ENCODE data around the gene EGFLAM.

The EGFLAM gene

GRCh38 chr5:38267372-38267771 is 9.0 kb downstream of the EGFLAM start:
- no peak for DNase-seq

DNA sequence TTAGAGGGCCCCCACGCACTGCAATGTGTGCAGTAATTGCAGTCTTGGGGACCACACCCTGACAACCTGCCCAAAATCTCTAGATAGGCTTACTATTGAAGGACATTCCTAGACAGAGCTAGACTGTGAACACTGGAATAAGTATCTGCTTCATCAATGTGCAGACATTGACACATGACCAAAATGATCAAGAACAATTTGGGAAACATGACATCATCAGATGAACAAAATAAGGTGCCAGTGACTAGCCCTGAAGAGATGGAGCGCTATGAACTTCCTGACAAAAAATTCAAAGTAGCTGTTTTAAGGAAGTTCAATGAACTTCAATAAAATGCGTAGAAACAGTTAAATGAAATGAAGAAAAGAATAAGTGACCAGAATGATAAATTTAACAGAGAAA is 15.3 kb downstream of the EGFLAM start:
- DNase-seq = no peak

DNA sequence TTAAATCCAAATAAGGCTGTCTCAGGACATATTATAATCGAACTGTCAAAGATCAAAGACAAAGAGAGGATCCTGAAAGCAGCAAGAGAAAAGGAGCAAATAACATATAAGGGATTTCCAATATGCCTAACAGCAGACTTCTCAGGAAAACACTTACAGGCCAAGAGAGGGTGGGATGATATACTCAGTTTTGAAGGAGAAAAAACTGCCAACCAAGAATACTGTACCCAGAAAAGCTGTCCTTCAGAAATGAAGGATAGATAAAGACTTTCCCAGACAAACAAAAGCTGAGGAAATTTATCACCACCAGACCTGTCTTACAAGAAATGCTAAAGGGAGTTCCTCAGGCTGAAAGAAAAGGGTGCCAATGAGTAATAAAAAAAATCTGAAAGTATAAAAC is 16.0 kb downstream of the EGFLAM start:
- DNase-seq = no peak

- no peak for DNase-seq
Observed at GRCh38 chr5:38284384-38284783, 26.0 kb downstream of the EGFLAM start.

DNA sequence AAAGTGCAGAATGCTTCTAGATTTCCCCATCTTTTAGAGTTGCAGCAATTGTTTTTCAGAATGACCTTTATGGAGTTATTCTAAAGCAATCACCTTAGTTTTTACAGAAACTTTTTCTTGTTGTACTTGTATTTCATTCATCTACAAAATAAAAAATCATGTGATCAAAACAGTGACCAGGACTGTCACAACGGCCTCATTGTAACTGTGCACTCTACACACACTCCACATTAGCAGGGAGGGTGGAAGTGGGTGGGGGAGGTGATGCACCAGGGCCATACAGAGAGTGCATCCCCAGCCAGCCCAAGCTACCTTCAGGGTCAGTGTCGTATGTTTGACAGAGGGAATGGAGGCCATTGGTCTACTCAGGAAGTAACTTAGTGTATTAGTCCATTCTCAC is 26.9 kb downstream of the EGFLAM start:
- DNase-seq = no peak

DNA sequence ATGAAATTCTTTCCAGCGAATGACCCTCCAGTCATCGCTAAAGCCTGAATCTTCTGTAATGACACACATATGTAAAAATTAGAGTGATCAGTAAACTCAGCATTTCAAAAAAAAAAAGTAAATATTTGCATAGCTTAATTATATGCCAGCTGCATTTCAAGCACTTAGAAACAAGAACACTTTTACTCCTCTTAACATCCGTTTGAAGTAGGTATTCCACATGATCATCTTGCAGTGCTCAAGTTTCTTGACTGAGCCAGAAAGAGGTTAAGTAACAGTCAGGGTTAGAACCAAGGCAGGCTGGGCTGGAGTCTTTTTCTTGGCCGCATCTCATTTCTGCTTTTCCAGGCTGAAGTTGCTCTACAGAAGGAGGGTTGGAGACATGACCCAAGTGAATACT is 27.6 kb downstream of the EGFLAM start:
- DNase-seq = no peak

DNA sequence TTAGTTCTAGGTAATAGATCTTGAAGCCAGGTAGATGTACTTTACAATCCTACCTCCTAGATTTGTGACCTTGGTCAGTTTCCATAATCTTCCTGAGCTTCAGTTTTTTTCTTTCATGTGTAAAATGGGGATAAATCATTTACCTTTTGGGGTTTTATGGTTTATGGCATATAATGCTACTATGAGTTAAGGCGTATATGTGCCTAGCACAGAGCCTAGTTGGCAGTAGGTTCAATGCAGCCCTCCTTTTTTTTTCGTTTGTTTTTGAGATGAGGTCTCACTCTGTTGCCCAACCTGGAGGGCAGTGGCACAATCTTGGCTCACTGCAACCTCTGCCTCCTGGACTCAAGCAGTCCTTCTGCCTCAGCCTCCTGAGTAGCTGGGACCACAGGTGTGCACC is 28.8 kb downstream of the EGFLAM start:
- DNase-seq = no peak

DNA sequence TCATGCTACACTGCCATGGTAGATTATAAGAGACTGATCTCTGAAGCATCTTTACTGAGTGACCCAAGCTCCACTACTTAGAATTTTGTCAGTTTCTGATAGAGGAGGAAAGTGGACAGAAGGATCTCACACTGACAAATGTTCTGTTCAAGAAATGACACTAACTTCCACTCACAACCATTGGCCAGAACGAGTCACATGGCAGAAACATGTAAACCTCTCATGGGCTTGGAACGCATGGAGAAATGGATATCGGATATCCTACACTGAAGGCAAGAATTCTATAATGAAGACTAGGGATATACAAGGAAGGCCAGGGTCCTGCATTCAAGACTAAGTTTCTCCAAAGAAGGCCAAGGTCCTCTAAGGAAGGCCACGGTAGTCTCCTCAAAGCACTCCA is 31.1 kb downstream of the EGFLAM start:
- DNase-seq = no peak

DNA sequence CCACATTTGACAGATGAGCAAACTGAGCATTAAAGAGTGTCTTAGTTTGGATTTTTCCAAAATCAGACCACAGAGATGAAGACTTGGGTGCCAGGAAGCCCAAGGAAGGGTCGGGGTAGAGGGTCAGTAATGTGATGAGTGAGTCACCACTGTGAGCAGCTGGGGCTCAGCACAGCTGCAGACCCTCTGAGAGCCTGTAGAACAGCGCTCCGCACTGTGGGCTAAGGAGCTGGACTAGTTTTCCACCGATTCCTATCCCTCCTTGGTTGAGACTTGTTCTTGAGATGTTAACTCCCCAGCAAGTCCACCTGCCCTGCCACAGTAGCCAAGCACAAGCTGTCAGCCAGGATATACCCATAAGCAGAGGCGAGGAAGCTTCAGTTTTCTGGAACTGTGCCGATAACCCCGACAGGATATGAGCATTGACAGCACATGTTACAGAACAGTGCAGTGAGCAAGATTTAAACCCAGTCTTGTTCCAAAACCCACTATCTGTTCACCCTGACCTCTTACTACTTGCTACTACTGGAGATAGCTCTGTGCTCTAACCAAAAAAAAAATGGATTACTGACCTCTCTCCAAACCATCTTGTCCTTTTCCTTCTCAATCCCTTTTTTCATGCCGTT is 31.8 kb downstream of the EGFLAM start:
- no peak for DNase-seq

DNA sequence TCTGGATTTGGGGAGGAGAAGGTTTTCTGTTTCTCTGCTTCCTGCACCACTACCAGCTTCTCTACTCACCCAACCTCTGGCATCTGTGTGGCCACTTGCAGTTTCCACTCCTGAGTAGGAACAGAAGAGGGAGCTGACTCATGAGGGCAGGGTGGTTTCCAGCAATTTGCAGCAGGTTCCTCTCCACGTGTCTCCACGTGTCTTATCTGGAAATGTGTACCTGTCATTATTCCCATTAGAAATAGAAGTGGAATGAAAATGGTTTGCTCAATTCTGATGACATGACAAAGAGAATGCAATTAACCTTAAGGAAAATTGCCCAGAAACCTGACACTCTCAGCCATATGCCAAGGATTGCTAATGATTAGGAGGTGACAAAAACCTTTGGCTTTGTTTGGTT is 33.0 kb downstream of the EGFLAM start:
- DNase-seq = no peak

GRCh38 chr5:38292228-38292627 is 33.9 kb downstream of the EGFLAM start:
- no peak for DNase-seq

- no peak for DNase-seq
Observed at GRCh38 chr5:38295751-38296150, 37.4 kb downstream of the EGFLAM start.

GRCh38 chr5:38297830-38298608 is 39.7 kb downstream of the EGFLAM start:
- no peak for DNase-seq

DNA sequence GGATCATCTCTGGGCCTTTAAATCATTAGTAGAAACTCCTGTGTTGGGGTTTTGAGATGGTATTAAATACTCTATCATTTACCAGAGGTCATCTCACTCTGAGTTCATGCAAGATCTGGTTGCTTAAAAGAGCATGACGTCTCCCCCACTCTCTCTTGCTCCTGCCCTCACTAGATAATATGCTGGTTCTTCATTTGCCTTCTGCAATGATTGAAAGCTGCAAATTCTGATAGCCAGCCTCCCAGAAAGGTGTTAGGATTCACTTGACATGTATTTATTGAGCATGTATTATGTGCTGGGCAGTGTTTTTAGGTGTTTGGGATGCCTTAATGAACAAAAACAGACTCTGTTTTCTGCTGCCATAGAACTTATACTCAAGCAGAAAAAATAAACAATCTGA is 41.2 kb downstream of the EGFLAM start:
- DNase-seq = no peak

GRCh38 chr5:38305148-38305547 is 46.8 kb downstream of the EGFLAM start:
- DNase-seq = no peak

DNA sequence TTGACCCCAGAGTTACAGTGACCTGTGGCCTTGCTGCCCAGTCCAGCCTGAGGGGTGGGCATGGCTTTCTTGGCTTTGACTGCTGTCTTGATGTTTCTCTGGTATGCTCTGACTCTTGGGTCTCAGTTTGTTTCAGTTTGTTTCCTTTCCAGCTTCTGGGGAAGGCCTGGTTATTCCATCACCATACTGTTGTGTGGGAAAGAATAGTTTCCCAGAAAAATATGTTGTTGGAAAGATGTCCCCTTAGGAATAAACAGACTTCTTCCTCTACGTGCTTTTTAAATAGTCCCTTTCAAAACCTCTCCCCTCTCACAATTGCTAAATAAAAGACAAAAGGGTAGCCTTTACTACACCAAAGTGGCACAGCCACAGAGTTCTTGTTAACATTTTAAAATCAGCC is 49.5 kb downstream of the EGFLAM start:
- no peak for DNase-seq

GRCh38 chr5:38316544-38317224 is 58.3 kb downstream of the EGFLAM start:
- DNase-seq = no peak

DNA sequence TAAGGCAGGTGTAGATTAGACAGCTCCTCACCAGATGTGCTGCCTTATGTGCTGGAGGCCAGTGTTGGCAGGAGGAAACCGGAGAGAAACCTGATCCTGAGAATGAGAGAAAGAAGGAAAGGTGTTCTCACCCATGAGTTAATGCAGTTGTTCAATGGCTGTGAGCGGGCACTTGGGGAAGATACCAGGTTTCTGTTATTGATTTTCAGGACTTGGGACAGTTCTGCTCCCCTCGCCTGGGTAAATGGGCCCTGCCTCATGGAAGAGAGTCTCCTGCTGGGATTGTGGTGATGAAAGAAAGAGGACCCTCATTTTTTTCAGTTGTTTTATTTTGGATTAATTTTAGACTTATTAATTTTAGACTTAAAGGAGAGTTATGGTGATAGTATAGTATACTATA is 59.5 kb downstream of the EGFLAM start:
- DNase-seq = no peak

- no peak for DNase-seq
Observed at GRCh38 chr5:38319491-38319890, 61.1 kb downstream of the EGFLAM start.

- no peak for DNase-seq
Observed at GRCh38 chr5:38321978-38322377, 63.6 kb downstream of the EGFLAM start.

- DNase-seq = no peak
Observed at GRCh38 chr5:38323645-38324295, 65.4 kb downstream of the EGFLAM start.

GRCh38 chr5:38329132-38329715 is 70.9 kb downstream of the EGFLAM start:
- DNase-seq = no peak

- DNase-seq = no peak
Observed at GRCh38 chr5:38330207-38330606, 71.8 kb downstream of the EGFLAM start.
